Loucy (cell line): ENCODE data around the gene KIAA0408.

Experiments
- H2AFZ ChIP-seq: fragments of 200-600 bp; sonication (generic); 2 replicates; pipeline ENCODE4 v1.6.0; 2016; ENCODE audit warnings: antibody characterized with exemption, mild to moderate bottlenecking, low read length, moderate library complexity
- H3F3A ChIP-seq: fragments of 200-600 bp; 2 replicates; pipeline ENCODE4 v1.6.0; 2016; ENCODE audit warnings: antibody characterized with exemption, low read depth, mild to moderate bottlenecking
- H3K27me3 ChIP-seq: fragments of 200-600 bp; sonication (generic); 2 replicates; pipeline ENCODE4 v1.6.1; 2014; ENCODE audit warnings: low read length, mild to moderate bottlenecking; ENCODE audit not compliant: insufficient read depth, poor library complexity, severe bottlenecking
- H3K36me3 ChIP-seq: fragments of 200-600 bp; sonication (generic); 2 replicates; pipeline ENCODE4 v1.6.1; 2016; ENCODE audit warnings: low read length; ENCODE audit not compliant: insufficient read depth
- H3K4me1 ChIP-seq: fragments of 200-600 bp; sonication (generic); 2 replicates; pipeline ENCODE4 v1.5.1; 2014; ENCODE audit warnings: low read length, mild to moderate bottlenecking; ENCODE audit not compliant: insufficient read depth, poor library complexity, severe bottlenecking
- H3K4me2 ChIP-seq: fragments of 200-600 bp; sonication (generic); 2 replicates; pipeline ENCODE4 v1.6.0; 2014; ENCODE audit warnings: antibody characterized with exemption, low read length, low read depth, mild to moderate bottlenecking; ENCODE audit not compliant: poor library complexity, severe bottlenecking
- H3K4me3 ChIP-seq: fragments of 200-600 bp; sonication (generic); 2 replicates; pipeline ENCODE4 v1.5.1; 2014; ENCODE audit warnings: low read length, mild to moderate bottlenecking, mixed read lengths; ENCODE audit not compliant: poor library complexity, severe bottlenecking
- H3K79me2 ChIP-seq: fragments of 200-600 bp; sonication (generic); 2 replicates; pipeline ENCODE4 v1.6.1; 2014; ENCODE audit warnings: low read length; ENCODE audit not compliant: insufficient read depth
- H3K9ac ChIP-seq: fragments of 200-600 bp; sonication (generic); 2 replicates; pipeline ENCODE4 v1.6.0; 2014; ENCODE audit warnings: mild to moderate bottlenecking, low read depth, low read length, moderate library complexity; ENCODE audit not compliant: poor library complexity, severe bottlenecking
- H3K9me2 ChIP-seq: fragments of 200-600 bp; sonication (generic); replicated peaks from 2 replicates; pipeline ENCODE4 v1.6.1; 2016; ENCODE audit warnings: low read depth, low read length, mixed read lengths
- H3K9me3 ChIP-seq: fragments of 200-600 bp; sonication (generic); 2 replicates; pipeline ENCODE4 v1.6.1; 2014; ENCODE audit warnings: mild to moderate bottlenecking, antibody characterized with exemption, low read length, low read depth; ENCODE audit not compliant: insufficient read depth
- H4K20me1 ChIP-seq: fragments of 200-600 bp; sonication (generic); 2 replicates; pipeline ENCODE4 v1.6.0; 2014; ENCODE audit warnings: antibody characterized with exemption, low read length, mild to moderate bottlenecking; ENCODE audit not compliant: insufficient read depth, poor library complexity, severe bottlenecking
- EZH2phosphoT487 ChIP-seq: fragments of 200-600 bp; IDR thresholded peaks from 2 replicates; pipeline ENCODE4 v1.6.1; 2018; ENCODE audit warnings: antibody characterized with exemption, mild to moderate bottlenecking, moderate library complexity, borderline replicate concordance
- TF ChIP-seq, protein P1 (sequence below): fragments of 200-600 bp; sonication (generic); conservative IDR thresholded peaks from 2 replicates; pipeline ENCODE4 v1.5.1; 2014; ENCODE audit warnings: mild to moderate bottlenecking, antibody characterized with exemption, low read length

KIAA0408 gene

DNA sequence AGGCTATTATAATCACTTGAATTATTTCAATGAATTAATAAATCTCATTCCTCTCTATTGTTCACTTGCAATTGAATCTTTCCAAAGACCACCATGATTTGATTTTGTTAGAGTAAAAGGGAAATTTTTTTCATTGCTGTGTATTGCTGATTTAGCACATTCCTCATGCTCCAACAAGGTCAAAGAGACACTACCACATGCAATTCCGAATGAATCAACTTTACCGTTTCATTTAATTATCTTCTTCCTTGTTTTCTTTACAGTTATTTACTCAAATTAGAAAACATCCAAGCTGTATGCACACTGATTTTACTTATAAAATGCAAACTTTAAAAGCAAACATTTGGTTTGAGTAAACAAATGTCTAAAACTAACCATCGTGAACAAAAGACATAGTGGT is 967 bp downstream of the KIAA0408 start:
- H3K4me2 ChIP-seq = no peak overlapping the region
- no peaks in the 10 kb centered on the region for H3K27me3 ChIP-seq

DNA sequence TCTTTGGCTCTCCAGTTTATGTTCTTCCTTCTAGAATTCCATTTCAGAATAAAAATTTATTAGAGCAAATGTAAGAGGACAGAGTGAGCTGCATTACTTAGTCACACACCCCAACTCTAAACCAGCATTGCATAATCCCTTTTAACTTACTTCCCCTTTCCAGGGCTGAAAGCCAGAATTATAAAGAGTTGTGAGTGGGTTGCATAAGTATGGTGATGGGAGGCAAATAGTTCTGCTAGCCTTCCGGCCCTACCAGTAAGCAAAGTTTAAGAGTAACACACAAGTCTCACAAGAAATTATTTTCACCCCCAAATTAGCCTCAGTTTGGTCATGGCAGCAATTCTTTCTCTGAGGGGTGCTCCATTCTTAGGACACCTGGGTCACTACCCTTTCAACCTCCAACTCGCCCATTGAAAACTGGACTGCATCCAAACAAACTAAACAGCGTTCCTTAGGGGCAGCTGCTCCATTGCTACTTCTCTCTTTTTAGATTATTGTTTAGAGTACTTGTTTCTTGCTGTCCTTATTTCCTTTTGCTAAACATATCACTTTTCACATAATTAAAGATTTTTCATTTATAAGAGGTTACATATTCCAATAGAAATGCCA is 1.6 kb downstream of the KIAA0408 start:
- no peaks in the 10 kb centered on the region for H3K27me3 ChIP-seq
- H3K36me3 ChIP-seq = no peaks in the 10 kb centered on the region
- TF ChIP-seq EZH2phosphoT487 = no peak
- TF ChIP-seq, protein P1, sequence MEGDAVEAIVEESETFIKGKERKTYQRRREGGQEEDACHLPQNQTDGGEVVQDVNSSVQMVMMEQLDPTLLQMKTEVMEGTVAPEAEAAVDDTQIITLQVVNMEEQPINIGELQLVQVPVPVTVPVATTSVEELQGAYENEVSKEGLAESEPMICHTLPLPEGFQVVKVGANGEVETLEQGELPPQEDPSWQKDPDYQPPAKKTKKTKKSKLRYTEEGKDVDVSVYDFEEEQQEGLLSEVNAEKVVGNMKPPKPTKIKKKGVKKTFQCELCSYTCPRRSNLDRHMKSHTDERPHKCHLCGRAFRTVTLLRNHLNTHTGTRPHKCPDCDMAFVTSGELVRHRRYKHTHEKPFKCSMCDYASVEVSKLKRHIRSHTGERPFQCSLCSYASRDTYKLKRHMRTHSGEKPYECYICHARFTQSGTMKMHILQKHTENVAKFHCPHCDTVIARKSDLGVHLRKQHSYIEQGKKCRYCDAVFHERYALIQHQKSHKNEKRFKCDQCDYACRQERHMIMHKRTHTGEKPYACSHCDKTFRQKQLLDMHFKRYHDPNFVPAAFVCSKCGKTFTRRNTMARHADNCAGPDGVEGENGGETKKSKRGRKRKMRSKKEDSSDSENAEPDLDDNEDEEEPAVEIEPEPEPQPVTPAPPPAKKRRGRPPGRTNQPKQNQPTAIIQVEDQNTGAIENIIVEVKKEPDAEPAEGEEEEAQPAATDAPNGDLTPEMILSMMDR = no peak
- no peaks in the 10 kb centered on the region for H4K20me1 ChIP-seq
- no peaks in the 10 kb centered on the region for H3F3A ChIP-seq
- peaks cover 15% of the 10 kb centered on the region for H3K4me1 ChIP-seq
- no peak overlapping the region for H2AFZ ChIP-seq
- H3K9me3 ChIP-seq = no peaks in the 10 kb centered on the region
- no peak overlapping the region for H3K4me2 ChIP-seq
- no peaks in the 10 kb centered on the region for H3K79me2 ChIP-seq
- H3K4me3 ChIP-seq = no peak overlapping the region
- no peak overlapping the region for H3K9ac ChIP-seq
- no peaks in the 10 kb centered on the region for H3K9me2 ChIP-seq

More for the DNA sequence above, 967 bp downstream of the KIAA0408 start:
- no peak overlapping the region for H2AFZ ChIP-seq
- TF ChIP-seq EZH2phosphoT487 = no peak
- TF ChIP-seq, protein P1 = no peak
- no peaks in the 10 kb centered on the region for H3K79me2 ChIP-seq
- no peak overlapping the region for H3K4me3 ChIP-seq
- H3K4me1 ChIP-seq = peaks cover 15% of the 10 kb centered on the region
- no peaks in the 10 kb centered on the region for H3K36me3 ChIP-seq
- H3K9ac ChIP-seq = no peak overlapping the region
- no peaks in the 10 kb centered on the region for H3K9me2 ChIP-seq
- no peaks in the 10 kb centered on the region for H3K9me3 ChIP-seq
- no peaks in the 10 kb centered on the region for H3F3A ChIP-seq
- H4K20me1 ChIP-seq = no peaks in the 10 kb centered on the region

DNA sequence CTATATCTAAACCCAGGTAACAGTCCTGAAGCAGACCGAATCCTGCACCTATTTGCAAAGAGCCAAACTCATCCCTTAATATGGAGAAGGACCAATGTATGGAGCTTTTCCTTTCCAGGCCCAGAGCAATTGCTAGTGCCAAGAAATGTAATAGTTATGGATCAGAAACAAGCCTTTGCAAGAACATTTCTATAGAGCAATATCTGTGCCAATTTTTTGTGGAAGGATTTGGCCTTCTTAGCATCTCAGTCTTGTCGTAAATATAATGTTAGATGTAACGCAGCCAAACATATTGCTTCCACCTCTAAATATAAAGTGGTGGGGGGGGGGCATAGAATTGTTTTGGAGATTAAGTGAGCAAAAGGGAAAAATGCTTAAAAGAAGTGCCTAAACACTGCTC is 2.7 kb downstream of the KIAA0408 start:
- Histone ChIP-seq H4K20me1 (no peaks in the 10 kb centered on the region), H3K4me3 (no peak overlapping the region), H3K36me3 (no peaks in the 10 kb centered on the region), H3K27me3 (no peaks in the 10 kb centered on the region), H3K9me2 (no peaks in the 10 kb centered on the region), H3K4me1 (peaks cover 15% of the 10 kb centered on the region), H2AFZ (no peak overlapping the region), H3K4me2 (no peak overlapping the region), H3K79me2 (no peaks in the 10 kb centered on the region), H3K9me3 (no peaks in the 10 kb centered on the region), H3K9ac (no peak overlapping the region), H3F3A (no peaks in the 10 kb centered on the region)
- no peak for TF ChIP-seq EZH2phosphoT487
- TF ChIP-seq, protein P1 = no peak
